Endodermal cell (in vitro differentiated cells): ENCODE data around the gene ARIH2. TPM values are rescaled to one million over a fixed set of nuclear protein-coding genes. Genes with fewer than 3 reads are reported as not detected.

ENCODE experiments used
- DNase-seq: peaks from one replicate; pipeline ENCODE4 v3.0.0-alpha.2; 2017
- H3K27ac ChIP-seq: 2 replicates; pipeline ENCODE4 v1.5.1; 2013; ENCODE audit warnings: mild to moderate bottlenecking, low read depth, low read length, moderate library complexity
- H3K27me3 ChIP-seq: 2 replicates; pipeline ENCODE4 v1.6.1; 2013; ENCODE audit warnings: mild to moderate bottlenecking, low read length, moderate library complexity; ENCODE audit not compliant: insufficient read depth, control insufficient read depth, poor library complexity, severe bottlenecking
- H3K36me3 ChIP-seq: 2 replicates; pipeline ENCODE4 v1.7.0; 2013; ENCODE audit warnings: mild to moderate bottlenecking, low read length, moderate library complexity; ENCODE audit not compliant: control insufficient read depth, insufficient read depth
- H3K4me1 ChIP-seq: one replicate; pipeline ENCODE4 v1.7.0; 2013; ENCODE audit warnings: low read length; ENCODE audit not compliant: control insufficient read depth, insufficient read depth
- H3K4me3 ChIP-seq: 2 replicates; pipeline ENCODE4 v1.5.1; 2013; ENCODE audit warnings: mild to moderate bottlenecking, low read length, moderate library complexity
- H3K9ac ChIP-seq: 2 replicates; pipeline ENCODE4 v1.6.1; 2013; ENCODE audit warnings: mild to moderate bottlenecking, low read length, moderate library complexity; ENCODE audit not compliant: poor library complexity, severe bottlenecking; ENCODE audit errors: extremely low read depth
- H3K9me3 ChIP-seq: 2 replicates; pipeline ENCODE4 v1.6.1; 2013; ENCODE audit warnings: mild to moderate bottlenecking, low read length, moderate library complexity; ENCODE audit not compliant: control insufficient read depth
- H3K27ac Mint-ChIP-seq: 2 replicates; pipeline ENCODE4 v1.8.0; 2020; ENCODE audit warnings: mixed read lengths
- H3K27me3 Mint-ChIP-seq: 2 replicates; pipeline ENCODE4 v1.8.0; 2021; ENCODE audit warnings: mild to moderate bottlenecking, mixed read lengths; ENCODE audit not compliant: insufficient read depth
- H3K36me3 Mint-ChIP-seq: 2 replicates; pipeline ENCODE4 v1.8.0; 2020; ENCODE audit warnings: low read depth, mixed read lengths
- H3K4me1 Mint-ChIP-seq: 2 replicates; pipeline ENCODE4 v1.8.0; 2020; ENCODE audit warnings: mixed read lengths
- H3K4me3 Mint-ChIP-seq: 2 replicates; pipeline ENCODE4 v1.8.0; 2020; ENCODE audit warnings: mild to moderate bottlenecking, moderate library complexity, mixed read lengths
- H3K9me3 Mint-ChIP-seq: 2 replicates; pipeline ENCODE4 v1.8.0; 2020; ENCODE audit warnings: mild to moderate bottlenecking, mixed read lengths
- CTCF ChIP-seq: fragments of 200-600 bp; sonication (generic); conservative IDR thresholded peaks from 2 replicates; pipeline ENCODE4 v1.5.0; 2021; ENCODE audit warnings: antibody characterized with exemption, mild to moderate bottlenecking
- WGBS, 2 experiments: methylation state at CpG; one replicate each; pipeline versions ENCODE4 v1.1.5 to v1.1.7; 2013; ENCODE audit warnings: missing lambda C conversion rate in 2 of 2, mixed read lengths in 1 of 2; ENCODE audit not compliant: insufficient coverage in 1 of 2, insufficient read length in 1 of 2; 5-methylcytosine and 5-hydroxymethylcytosine counted together
- total RNA-seq, 2 donors: library from RNA; stranded (reverse); fragmentation: NEBNext Ultra II Directional in 1 of 2; extraction: Animal tissue kit (Norgen Biotek cat#: 25700) in 1 of 2; gene quantifications; 2 replicates in 1 of 2; 3 replicates in 1 of 2; pipeline ENCODE4 v1.2.1, GENCODE V29; 2021

ARIH2 gene
- total RNA-seq, 2 donors from 2014 or later, result 86.6 to 113 TPM

GRCh38 chr3:49030321-49030720 lies 111.7 kb downstream of the ARIH2 start:
- H3K27ac Mint-ChIP-seq, result no peak overlapping the region
- H3K4me3 Mint-ChIP-seq, result no peak overlapping the region
- Histone ChIP-seq H3K27me3 (no peaks in the 10 kb centered on the region), H3K4me1 (peaks cover 6% of the 10 kb centered on the region), H3K9me3 (no peaks in the 10 kb centered on the region), H3K4me3 (no peak overlapping the region), H3K27ac (no peak overlapping the region), H3K9ac (no peak overlapping the region), H3K36me3 (peaks cover 85% of the 10 kb centered on the region)
- H3K27me3 Mint-ChIP-seq, result no peaks in the 10 kb centered on the region
- peaks cover 69% of the 10 kb centered on the region for H3K36me3 Mint-ChIP-seq
- no peak for TF ChIP-seq CTCF
- WGBS, 2 experiments, result 96 to 100% methylated on average over 4 to 6 of the region's 6 CpGs
- DNase-seq, result no peak
- H3K9me3 Mint-ChIP-seq, result no peaks in the 10 kb centered on the region
- H3K4me1 Mint-ChIP-seq, result peaks cover 14% of the 10 kb centered on the region

- Mint-ChIP-seq H3K4me3 (no peak overlapping the region), H3K9me3 (no peaks in the 10 kb centered on the region), H3K36me3 (peaks cover 62% of the 10 kb centered on the region), H3K27ac (no peak overlapping the region), H3K4me1 (peaks cover 11% of the 10 kb centered on the region), H3K27me3 (no peaks in the 10 kb centered on the region)
- Histone ChIP-seq H3K4me3 (no peak overlapping the region), H3K27me3 (no peaks in the 10 kb centered on the region), H3K9ac (no peak overlapping the region), H3K4me1 (peaks cover 6% of the 10 kb centered on the region), H3K36me3 (peaks cover 72% of the 10 kb centered on the region), H3K9me3 (no peaks in the 10 kb centered on the region), H3K27ac (no peak overlapping the region)
- no peak for DNase-seq
- no peak for TF ChIP-seq CTCF
- 94 to 100% methylated on average over 5 to 6 of the region's 6 CpGs for WGBS, 2 experiments
These were observed 114.1 kb downstream of the ARIH2 start for GRCh38 chr3:49032646-49033304.

- H3K9me3 Mint-ChIP-seq, result no peaks in the 10 kb centered on the region
- H3K27me3 ChIP-seq, result no peaks in the 10 kb centered on the region
- H3K36me3 Mint-ChIP-seq, result peaks cover 60% of the 10 kb centered on the region
- no peak overlapping the region for H3K27ac ChIP-seq
- H3K4me1 ChIP-seq, result no peaks in the 10 kb centered on the region
- DNase-seq, result no peak
- H3K27me3 Mint-ChIP-seq, result no peaks in the 10 kb centered on the region
- H3K9ac ChIP-seq, result no peak overlapping the region
- no peak overlapping the region for H3K27ac Mint-ChIP-seq
- TF ChIP-seq CTCF, result no peak
- 94 to 100% methylated on average over 2 of the region's 2 CpGs for WGBS, 2 experiments
- no peak overlapping the region for H3K4me3 Mint-ChIP-seq
- no peak overlapping the region for H3K4me3 ChIP-seq
- H3K4me1 Mint-ChIP-seq, result no peaks in the 10 kb centered on the region
- H3K36me3 ChIP-seq, result peaks cover 64% of the 10 kb centered on the region
- H3K9me3 ChIP-seq, result no peaks in the 10 kb centered on the region
These were observed 116.0 kb downstream of the ARIH2 start for GRCh38 chr3:49034650-49035049.
